Sigmoid colon (tissue), 7 donors: ENCODE measurements around the gene ELOVL4. TPM values are rescaled to one million over a fixed set of nuclear protein-coding genes. Genes with fewer than 3 reads are reported as not detected.

Experiments
- DNase-seq: peaks from one replicate; pipeline ENCODE4 v3.0.0-alpha.2; 2019
- H3K27ac ChIP-seq, 4 donors: fragments of 200-600 bp; sonication (generic); one replicate each; pipeline ENCODE4 v1.5.1; 2016 to 2019; ENCODE audit warnings: mild to moderate bottlenecking in 1 of 4
- H3K27me3 ChIP-seq, 3 donors: fragments of 200-600 bp; sonication (generic); one replicate each; pipeline ENCODE4 v1.5.1; 2019; ENCODE audit warnings: mild to moderate bottlenecking in 1 of 3
- H3K36me3 ChIP-seq, 4 donors: fragments of 200-600 bp; sonication (generic); one replicate each; pipeline ENCODE4 v1.5.1; 2016 to 2019
- H3K4me1 ChIP-seq, 4 donors: fragments of 200-600 bp; sonication (generic); one replicate each; pipeline ENCODE4 v1.5.1; 2017 to 2019
- H3K4me3 ChIP-seq, 4 donors: fragments of 200-600 bp; sonication (generic); one replicate each; pipeline ENCODE4 v1.5.1; 2017 to 2019; ENCODE audit warnings: mild to moderate bottlenecking in 2 of 4, moderate library complexity in 1 of 4
- H3K9me3 ChIP-seq, 4 donors: fragments of 200-600 bp in 3 of 4; sonication (generic) in 3 of 4; one replicate each; pipeline versions ENCODE4 v1.5.1 to v1.6.1; 2013 to 2019
- CTCF ChIP-seq, 4 experiments: fragments of 450-650 bp in 3 of 4; fragments of 200-600 bp in 1 of 4; IDR thresholded peaks; one replicate each; pipeline ENCODE4 v1.5.1; 2016 to 2019; ENCODE audit warnings: antibody characterized with exemption in 4 of 4, mild to moderate bottlenecking in 3 of 4, moderate library complexity in 2 of 4
- EP300 ChIP-seq, 4 donors: sonication (generic); formaldehyde crosslinking; IDR thresholded peaks; one replicate each; pipeline ENCODE4 v1.6.1; 2017; ENCODE audit warnings: antibody characterized with exemption in 4 of 4
- POLR2A ChIP-seq, 2 donors: fragments of 450-650 bp; IDR thresholded peaks; one replicate each; pipeline ENCODE4 v1.6.1; 2016; ENCODE audit warnings: antibody characterized with exemption in 2 of 2, mild to moderate bottlenecking in 2 of 2, moderate library complexity in 2 of 2
- POLR2AphosphoS5 ChIP-seq, 4 donors: sonication (generic); formaldehyde crosslinking; IDR thresholded peaks; one replicate each; pipeline ENCODE4 v1.6.1; 2017; ENCODE audit warnings: antibody characterized with exemption in 4 of 4
- WGBS, 2 donors: extraction: QIAGEN DNeasy Blood & Tissue Kit; methylation state at CpG; one replicate each; pipeline ENCODE4 v1.1.7; 2013; 5-methylcytosine and 5-hydroxymethylcytosine counted together
- intact Hi-C: fragments of 100-400 bp; cut with DNase I; formaldehyde crosslinking; loops from one replicate; pipeline ENCODE4 v1.15.1; 2023
- polyA plus RNA-seq, 3 donors: library from polyadenylated mRNA; stranded (reverse); fragments of 200-250 nt; gene quantifications; one replicate each; pipeline ENCODE4 v1.2.3, GENCODE V29; 2013
- total RNA-seq, 4 donors: library from RNA; depleted of rRNA; stranded (reverse); fragments of >200 nt; gene quantifications; one replicate each; pipeline ENCODE4 v1.1.0, GENCODE V29; 2016
- donor health status: healthy with polysubstance abuse.
- donor health status: Bipolar disorder and iron deficiency.
- donor health status: healthy.

The ELOVL4 gene
- total and polyA plus RNA-seq, 7 donors: 0.23 to 4.6 (median 2.6) TPM; not detected in 1

GRCh38 chr6:79946272-79947190 is 822 bp downstream of the ELOVL4 start:
- 2 to 3% methylated on average over 38 of the region's 38 CpGs for WGBS, 2 donors
- Histone ChIP-seq H3K9me3 (no peaks in the 10 kb centered on the region), H3K4me3 (peak overlapping the region; percentile 68 to 83 (median 70)), H3K27ac (peak overlapping the region; percentile 53 to 70 (median 60)), H3K27me3 (no peaks in the 10 kb centered on the region), H3K36me3 (no peaks in the 10 kb centered on the region), H3K4me1 (peaks cover 0 to 14% (median 13%) of the 10 kb centered on the region in 4 donors)
- intact Hi-C loops: loop anchor here (5.0 kb wide), 2 partner anchors 56 to 146 kb away; partner anchors contain the start of gene TTK
- TF ChIP-seq POLR2A (IDR thresholded peaks at IDR 0.05) (no peak), POLR2AphosphoS5 (IDR thresholded peaks at IDR 0.05) (no peak), EP300 (IDR thresholded peaks at IDR 0.05) (no peak), CTCF (IDR thresholded peaks at IDR 0.05) (no peak)
- peak; percentile 61 for DNase-seq

- 95% methylated on average over 1 of the region's 1 CpG for WGBS, 2 donors
These were observed 4.2 kb downstream of the ELOVL4 start for GRCh38 chr6:79943133-79943532.

GRCh38 chr6:79941489-79942151 is 5.7 kb downstream of the ELOVL4 start:
- Histone ChIP-seq H3K4me1 (peaks cover 0 to 10% (median 8%) of the 10 kb centered on the region in 4 donors), H3K27me3 (no peaks in the 10 kb centered on the region), H3K27ac (no peak overlapping the region), H3K36me3 (no peaks in the 10 kb centered on the region), H3K4me3 (no peak overlapping the region), H3K9me3 (no peaks in the 10 kb centered on the region)
- TF ChIP-seq POLR2A (IDR thresholded peaks at IDR 0.05) (no peak), CTCF (IDR thresholded peaks at IDR 0.05) (no peak), EP300 (IDR thresholded peaks at IDR 0.05) (no peak), POLR2AphosphoS5 (IDR thresholded peaks at IDR 0.05) (no peak)
- DNase-seq: no peak
- WGBS, 2 donors: 74% methylated on average over 5 of the region's 5 CpGs
- intact Hi-C loops: no loop called here

More at GRCh38 chr6:79943133-79943532, 4.2 kb downstream of the ELOVL4 start:
- Histone ChIP-seq H3K4me1 (peaks cover 0 to 14% (median 13%) of the 10 kb centered on the region in 4 donors), H3K36me3 (no peaks in the 10 kb centered on the region), H3K9me3 (no peaks in the 10 kb centered on the region), H3K4me3 (no peak overlapping the region), H3K27me3 (no peaks in the 10 kb centered on the region), H3K27ac (no peak overlapping the region)
- DNase-seq: no peak
- TF ChIP-seq EP300 (IDR thresholded peaks at IDR 0.05): no peak
- TF ChIP-seq POLR2A (IDR thresholded peaks at IDR 0.05): no peak
- TF ChIP-seq POLR2AphosphoS5 (IDR thresholded peaks at IDR 0.05): no peak
- no peak for TF ChIP-seq CTCF (IDR thresholded peaks at IDR 0.05)
- intact Hi-C loops: no loop called here

- 25 to 57% methylated on average over 1 of the region's 1 CpG for WGBS, 2 donors
- intact Hi-C loops: no loop called here
- H3K9me3 ChIP-seq: no peaks in the 10 kb centered on the region
- no peak overlapping the region for H3K27ac ChIP-seq
- no peak for DNase-seq
- H3K36me3 ChIP-seq: no peaks in the 10 kb centered on the region
- no peak overlapping the region for H3K4me3 ChIP-seq
- peaks cover 0 to 4% (median 0%) of the 10 kb centered on the region in 4 donors for H3K4me1 ChIP-seq
- no peaks in the 10 kb centered on the region for H3K27me3 ChIP-seq
- TF ChIP-seq EP300 (IDR thresholded peaks at IDR 0.05): no peak
- no peak for TF ChIP-seq POLR2AphosphoS5 (IDR thresholded peaks at IDR 0.05)
- no peak for TF ChIP-seq POLR2A (IDR thresholded peaks at IDR 0.05)
- no peak for TF ChIP-seq CTCF (IDR thresholded peaks at IDR 0.05)
These were observed 18.8 kb downstream of the ELOVL4 start for GRCh38 chr6:79928478-79928998.
